Activated CD4-positive, alpha-beta T cell treated with anti-CD3 and anti-CD28 coated beads, Interleukin-2, amount 50 U/mL, for 24 hours (primary cell): ENCODE measurements around the gene SMIM36.
"Not testable (repeated sequence)": the region's sequence is repeated elsewhere in the genome, so short reads cannot be mapped to it uniquely, and the experiment has no call there.

Experiments
- DNase-seq, 2 donors: peaks; one replicate each; pipeline ENCODE4 v3.0.0-alpha.2; 2020; ENCODE audit warnings: low read depth in 1 of 2, low spot score in 1 of 2

The SMIM36 gene

DNA sequence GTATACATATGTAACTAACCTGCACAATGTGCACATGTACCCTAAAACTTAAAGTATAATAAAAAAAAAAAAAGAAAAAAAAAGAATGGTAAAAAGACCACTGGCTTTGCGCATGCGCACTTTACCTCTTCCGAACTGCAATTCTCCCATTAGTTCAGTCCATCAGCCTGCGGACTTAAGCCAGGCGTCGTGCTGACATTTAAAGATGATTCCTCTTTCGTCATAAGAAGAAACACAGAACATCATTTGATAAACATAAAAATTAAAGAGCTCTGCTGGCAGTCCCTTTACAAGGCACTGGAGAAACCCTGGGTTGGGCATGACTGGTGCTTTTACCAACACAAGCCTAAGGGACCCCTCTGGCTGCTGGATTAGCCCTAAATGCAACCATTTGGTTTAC is 3.6 kb downstream of the SMIM36 start:
- DNase-seq: not testable (repeated sequence)

DNA sequence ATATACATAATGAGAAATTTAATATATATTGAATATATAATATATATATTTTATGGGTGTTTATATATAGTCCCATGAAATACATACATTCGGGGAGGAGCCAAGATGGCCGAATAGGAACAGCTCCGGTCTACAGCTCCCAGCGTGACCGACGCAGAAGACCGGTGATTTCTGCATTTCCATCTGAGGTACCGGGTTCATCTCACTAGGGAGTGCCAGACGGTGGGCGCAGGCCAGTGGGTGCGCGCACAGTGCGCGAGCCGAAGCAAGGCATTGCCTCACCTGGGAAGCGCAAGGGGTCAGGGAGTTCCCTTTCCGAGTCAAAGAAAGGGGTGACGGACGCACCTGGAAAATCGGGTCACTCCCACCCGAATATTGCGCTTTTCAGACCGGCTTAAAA is 9.6 kb downstream of the SMIM36 start:
- not testable (repeated sequence) for DNase-seq

DNA sequence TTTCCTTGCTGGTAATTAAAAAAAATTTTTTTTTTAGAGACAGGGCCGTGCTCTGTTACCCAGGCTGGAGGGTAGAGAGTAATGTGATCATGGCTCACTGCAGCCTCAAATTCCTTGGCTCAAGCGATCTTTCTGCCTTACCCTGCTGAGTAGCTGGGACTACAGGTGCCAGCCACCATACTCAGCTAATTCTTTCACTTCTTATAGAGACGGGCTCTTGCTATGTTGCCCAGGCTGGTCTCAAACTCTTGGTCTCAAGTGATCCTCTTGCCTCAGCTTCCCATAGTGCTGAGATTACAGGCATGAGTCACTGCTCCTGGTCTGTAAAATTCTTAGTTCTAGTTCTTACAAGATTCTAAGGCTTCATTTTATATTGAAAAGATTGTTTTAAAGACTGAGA is 11.1 kb downstream of the SMIM36 start:
- no peak for DNase-seq

DNA sequence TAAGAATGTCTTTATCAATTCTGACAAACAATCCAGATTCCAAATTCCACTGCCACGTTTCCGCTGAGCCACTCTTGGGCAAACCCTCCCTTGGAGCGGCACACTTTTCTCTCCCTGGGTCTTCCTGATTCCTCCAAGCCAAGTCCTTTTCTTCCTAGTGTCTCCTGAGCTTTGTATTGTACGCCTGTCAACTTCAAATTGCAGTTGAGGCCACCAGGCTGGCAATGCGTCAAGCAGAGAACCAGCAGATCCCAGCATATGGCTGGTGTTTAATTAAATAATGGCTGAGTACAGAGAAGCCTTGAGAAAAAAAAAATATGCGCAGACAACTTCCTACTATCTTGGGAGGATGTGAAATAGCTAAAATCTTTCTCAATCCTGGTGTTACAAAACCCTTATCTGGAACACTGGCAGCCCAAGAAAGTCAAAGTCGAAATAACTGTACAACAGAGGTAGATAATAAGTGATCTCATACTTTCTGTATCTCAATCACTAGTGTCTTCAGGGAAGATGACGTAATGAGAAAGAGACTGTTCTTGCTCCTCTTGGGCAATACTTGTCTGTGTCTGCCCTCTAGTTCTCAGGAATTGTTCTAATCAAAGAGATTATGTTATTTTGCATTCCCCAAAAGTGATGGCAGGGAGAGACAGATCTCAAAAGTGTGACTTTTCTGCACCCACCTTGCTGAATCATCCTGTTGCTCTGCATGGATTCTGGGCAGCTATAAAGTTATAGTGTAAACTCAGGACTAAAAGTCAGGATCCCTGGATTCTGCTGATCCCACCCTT is 15.0 kb downstream of the SMIM36 start:
- DNase-seq: no peak

DNA sequence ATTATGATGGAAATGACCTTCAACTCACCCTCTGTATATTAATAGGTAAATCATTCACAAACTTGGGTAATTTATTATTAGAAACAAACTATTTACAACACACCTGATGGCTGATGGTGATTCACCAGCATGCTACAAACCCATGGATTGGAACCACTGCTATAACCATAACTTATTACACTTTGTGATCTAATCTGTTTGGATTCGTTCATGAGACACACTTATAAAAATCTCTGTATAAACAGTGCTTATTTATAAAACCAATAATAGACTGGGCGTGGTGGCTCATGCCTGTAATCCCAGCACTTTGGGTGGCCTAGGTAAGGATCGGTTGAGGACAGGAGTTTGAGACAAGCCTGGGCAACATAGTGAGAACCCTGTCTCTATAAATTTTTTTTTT is 16.0 kb downstream of the SMIM36 start:
- DNase-seq: no peak

DNA sequence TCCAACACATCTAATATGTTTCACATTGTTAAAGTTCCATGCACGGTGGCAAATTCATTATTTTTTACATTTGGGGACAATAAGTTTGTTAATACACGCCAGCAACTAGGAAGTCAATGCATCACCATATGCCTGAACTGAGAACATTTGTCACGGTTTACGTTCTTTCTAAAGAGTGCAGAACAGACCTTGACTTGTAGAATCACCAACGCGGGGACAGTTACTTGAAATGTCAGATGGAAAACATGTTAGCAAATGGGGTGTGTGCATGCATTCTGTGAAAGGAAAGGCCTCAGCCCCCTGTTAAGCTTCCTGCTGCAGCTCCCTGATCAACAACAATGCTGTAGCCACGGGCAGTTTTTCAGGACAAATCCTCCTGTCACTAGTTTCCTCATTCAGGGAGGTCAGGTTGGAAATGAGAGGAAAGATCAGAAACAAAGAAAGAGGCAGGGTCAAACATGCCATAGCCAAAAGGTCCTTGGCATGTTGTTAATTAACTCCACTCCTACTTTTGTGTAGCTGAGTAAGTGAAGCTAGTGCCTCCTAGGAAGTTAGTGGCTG is 18.4 kb downstream of the SMIM36 start:
- DNase-seq: no peak

DNA sequence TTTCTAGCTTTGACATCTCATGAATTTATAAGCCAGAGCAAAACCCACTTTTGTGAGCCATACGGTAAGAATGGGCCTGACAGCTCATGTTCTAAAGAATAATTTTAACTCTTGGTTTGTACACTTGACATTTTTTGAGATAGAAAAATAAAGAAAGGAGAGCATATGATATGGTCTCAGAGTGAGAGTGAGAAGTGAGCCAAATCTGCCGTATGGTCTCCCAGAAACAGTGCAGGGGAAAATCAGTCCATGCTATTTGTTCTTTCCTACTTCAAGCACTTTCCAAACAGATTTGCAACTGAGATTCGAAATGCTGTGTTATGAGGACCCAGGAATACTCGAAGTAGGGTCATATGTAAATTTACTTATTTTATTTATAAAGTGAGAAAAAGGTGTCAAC is 20.9 kb downstream of the SMIM36 start:
- DNase-seq: no peak

DNA sequence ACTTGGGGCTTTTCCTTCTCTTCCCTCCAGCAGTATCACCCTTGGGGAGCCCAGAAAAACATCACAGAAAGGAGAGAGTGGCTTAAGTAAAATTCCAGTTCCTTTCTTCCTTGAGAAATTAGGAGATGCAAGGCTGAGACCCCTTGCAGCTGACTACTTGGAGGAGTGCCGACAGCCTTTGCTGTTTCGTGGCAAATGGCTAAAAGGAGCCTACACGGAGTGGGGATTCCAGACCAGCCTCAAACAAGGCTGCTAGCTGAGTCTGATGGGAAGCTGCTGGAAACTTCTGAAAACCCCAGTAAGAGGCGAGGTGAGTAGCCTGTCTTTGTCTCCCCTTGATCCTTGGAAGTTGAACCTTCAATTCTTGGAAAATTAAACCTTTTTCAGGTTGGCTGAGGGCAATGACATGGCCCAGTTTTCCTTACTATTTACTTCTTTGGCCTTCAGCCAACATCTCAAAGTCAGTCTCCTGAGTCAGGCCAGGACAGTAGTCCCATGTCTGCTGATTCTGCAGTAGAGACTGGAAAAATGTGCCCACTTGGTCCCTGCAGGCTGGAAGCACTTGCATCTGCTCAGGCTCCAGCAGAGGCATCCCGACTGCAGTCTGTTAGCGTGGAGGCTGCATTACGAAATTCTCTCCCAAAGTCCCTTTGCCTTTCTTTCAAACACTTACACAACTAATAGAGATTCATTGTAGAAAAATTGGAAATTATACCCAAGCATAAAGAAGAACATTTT is 23.4 kb downstream of the SMIM36 start:
- DNase-seq: no peak

DNA sequence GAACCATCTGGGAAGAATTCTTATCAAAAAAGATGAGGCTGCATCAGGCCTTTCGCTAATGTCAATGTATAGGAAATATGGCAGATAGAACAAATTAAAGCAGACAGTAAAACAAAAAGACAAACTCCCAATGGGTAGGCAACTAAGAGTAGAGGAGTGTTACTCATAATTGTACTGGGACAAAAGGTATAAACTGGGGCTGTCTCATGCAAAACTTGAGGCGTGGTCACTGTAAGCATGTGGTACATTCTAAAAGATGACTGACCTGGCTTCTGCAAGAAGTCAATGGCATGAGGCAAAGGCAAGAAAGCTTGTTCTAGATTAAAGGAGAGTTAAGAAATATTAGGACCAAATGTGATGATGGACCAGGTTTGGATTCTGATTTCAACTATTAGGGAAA is 26.7 kb downstream of the SMIM36 start:
- no peak for DNase-seq

DNA sequence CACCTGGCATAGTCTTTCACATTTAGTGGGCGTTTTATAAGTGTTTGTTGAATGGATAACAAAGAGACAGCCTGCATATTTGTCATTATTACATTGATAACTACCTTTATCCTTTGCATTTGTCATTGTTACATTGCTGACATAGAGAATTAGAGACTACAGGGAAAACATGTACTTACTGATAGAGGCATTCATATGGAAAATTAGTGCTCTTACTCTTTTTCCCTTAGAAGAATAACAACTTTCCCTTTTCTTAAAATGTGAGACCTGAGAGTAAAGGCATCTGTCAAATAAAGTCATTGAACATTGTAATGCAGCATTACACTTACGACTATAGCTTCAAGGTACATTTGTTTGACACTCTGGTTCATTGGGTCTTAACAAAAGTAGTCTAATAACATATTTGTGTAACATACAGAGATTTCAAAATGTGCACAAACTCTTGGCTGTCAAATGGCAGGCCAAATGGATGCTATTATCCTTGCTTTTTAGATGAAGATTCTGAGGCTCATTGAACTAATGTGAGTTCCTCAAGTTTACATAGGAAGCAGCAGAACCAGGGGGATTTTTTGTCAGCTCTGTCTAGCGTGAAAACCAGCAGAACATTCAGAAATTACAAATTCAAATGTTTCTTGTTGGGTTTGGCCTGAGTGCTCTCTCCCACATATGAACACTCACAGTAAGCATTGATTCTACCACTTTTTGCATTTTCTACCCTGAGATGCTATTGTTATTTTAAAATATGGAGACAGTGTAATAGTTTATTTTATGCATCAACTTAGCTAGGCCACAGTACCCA is 28.5 kb downstream of the SMIM36 start:
- no peak for DNase-seq

DNA sequence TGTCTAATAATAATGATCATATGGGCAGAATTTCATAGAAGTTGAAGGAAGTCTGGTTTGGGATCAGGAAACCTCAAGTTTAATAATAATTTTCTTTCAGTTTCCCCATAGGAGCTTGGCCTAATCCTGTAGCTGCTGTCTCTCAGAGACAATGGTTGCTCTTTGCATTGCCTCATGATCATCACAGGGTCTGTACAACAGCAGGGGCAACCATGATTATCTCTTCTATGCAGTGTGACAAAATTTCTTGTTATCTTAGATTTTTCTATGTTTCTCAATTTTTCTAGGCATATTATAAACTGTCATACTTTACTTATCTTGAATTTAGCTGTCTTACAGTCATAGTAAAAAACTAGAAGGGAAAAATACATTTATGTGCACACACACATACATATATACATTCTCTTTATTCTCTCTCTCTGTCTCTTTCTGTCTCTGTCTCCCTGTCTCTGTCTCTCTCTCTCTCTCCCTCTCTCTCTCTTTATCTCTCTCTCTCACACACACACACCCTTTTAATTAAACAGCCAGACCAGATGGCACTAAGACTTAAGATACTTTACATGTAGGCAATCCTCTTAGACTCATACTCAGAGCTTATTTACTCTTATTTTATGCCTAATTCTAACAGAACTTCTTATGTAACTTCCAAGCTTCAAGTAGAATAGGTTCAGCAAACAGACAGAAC is 30.5 kb downstream of the SMIM36 start:
- no peak for DNase-seq

DNA sequence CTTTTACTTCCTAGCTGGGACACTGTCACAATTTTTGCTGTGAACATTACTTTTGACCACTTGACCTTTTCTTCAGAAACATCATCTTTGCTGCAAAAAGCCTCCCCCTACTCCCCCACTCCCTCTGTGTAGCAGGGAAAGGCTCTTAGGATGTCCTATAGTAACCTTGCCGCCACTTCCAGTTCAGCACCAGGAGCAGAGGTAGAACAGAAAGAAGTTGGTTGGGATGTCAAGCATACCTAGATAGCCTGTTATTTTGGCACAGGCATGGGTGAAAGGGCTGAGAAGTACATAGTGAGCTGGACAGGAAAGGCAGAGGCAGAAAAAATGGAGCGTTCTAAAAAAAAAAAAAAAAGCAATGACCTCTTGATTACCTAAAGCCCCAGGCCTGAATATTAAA is 31.3 kb downstream of the SMIM36 start:
- no peak for DNase-seq

DNA sequence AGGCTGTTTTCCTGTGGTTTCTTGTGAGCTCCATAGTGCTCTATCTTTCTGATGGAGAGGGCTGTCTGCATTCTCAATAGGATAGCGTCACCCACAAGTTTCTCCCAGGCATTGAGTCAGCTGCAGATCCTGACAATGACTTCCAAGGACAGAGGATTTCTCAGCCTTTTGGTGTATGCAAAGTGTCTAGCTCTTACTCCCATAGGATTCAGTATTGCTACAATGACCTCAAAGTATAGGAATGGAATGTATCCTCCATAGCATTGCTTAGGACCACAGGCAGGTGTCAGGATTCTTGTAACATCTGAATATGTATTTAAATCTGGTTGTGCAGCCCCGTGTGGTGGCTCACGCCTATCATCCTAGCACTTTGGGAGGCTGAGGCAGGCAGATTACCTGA is 32.3 kb downstream of the SMIM36 start:
- no peak for DNase-seq

DNA sequence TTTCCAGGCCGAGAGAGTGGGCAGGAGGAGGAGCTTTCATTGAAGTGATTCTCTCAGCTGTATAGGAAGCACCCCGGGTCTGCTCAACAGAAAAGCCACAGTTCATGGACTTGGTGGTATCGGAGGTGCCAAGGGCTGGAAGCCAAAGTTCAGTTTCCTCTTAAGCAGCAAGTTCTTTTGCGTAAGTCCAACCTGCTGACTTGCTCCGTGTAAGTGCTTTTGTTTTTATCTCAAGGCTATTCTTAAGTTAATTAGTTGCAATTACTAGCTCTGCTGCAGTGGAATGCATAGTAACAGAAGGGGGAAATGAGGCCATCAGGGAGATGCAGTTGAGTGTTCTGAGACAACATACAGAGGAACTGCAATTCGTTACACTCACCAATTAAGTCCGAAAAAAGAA is 44.6 kb downstream of the SMIM36 start:
- no peak for DNase-seq

DNA sequence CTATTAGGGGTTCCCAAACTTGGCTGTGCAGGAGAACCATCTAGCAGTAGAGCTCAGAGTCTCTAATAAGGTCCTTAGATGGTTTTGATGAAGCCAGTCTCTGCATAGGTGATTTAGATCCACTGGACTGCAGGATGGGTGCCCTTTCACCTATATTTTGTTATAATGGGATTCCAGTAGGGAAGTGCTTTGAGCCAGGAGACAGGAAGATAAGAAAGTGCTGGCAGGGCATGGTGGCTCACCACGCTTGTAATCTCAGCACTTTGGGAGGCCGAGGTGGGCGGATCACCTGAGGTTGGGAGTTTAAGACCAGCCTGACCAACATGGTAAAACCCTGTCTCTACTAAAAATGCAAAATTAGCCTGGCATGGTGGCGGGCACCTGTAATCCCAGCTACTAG is 45.5 kb downstream of the SMIM36 start:
- not testable (repeated sequence) for DNase-seq

DNA sequence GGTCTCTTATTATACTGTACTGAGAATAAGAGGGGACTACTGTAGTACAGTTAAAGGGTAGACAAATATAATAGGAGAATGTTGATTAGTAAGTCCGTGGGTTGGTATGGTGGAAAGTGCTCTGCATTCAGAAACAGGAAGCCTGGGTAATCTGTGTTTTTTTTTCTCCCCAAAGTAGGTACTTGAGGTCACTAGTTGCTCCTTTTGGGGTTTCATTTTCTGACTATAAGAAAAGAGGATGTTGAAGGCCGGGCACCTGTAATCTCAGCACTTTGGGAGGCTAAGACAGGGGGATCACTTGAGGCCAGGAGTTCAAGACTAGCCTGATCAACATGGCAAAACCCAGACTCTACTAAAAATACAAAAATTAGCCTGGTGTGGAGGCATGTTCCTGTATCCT is 47.7 kb downstream of the SMIM36 start:
- DNase-seq: no peak

DNA sequence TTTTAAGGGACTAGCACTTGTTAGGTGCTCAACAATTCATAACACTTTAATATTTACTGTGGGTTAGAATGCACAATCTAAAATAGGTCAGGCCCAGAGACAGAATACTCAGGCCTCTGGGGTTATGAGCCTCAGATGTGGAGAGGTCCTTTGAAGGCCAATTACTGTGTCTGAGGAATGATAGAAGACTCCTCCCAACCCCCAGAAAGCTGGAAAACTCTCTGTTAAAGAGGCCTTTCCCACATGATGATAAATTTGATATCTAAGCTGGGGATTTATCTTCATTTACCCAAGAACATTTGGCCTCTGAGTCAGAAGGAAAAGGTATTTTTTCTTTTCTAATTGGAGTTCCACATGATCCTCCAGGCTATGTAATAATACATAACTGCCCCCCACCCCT is 48.5 kb downstream of the SMIM36 start:
- DNase-seq: no peak

DNA sequence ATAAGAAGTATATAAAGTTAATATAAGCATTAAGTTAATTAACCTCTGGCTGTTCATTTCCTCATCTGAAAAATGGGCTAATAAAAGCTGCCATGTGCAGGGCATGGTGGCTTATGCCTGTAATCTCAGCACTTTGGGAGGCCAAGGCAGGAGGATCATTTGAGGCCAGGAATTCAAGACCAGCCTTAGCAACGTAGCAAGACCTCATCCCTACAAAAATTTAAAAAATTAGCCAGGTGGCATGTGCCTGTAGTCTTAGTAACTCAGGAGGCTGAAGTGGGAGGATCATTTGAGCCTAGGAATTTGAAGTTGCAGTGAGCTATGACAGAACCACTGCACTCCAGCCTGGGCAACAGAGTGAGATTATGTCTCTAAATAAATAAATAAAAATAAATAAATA is 49.0 kb downstream of the SMIM36 start:
- no peak for DNase-seq

DNA sequence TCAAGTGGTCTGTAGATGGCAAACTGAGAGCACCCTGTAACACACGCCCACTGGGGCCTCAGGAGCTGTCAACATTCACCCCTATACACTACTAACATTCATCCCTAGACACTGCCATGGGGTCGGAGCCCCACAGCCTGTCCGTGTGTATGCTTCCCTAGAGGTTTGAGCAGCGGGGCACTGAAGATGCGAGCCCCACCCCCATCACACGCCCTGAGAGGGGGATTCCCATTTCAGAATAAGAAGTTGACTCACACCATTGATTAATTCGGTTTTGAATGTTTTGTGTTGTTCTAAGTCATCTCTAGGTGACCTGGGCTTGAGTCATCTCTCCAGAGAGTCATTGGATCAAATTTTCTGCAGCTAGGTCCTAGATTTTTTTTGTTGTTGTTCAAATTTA is 52.3 kb downstream of the SMIM36 start:
- peak; percentile 28 to 32 for DNase-seq

DNA sequence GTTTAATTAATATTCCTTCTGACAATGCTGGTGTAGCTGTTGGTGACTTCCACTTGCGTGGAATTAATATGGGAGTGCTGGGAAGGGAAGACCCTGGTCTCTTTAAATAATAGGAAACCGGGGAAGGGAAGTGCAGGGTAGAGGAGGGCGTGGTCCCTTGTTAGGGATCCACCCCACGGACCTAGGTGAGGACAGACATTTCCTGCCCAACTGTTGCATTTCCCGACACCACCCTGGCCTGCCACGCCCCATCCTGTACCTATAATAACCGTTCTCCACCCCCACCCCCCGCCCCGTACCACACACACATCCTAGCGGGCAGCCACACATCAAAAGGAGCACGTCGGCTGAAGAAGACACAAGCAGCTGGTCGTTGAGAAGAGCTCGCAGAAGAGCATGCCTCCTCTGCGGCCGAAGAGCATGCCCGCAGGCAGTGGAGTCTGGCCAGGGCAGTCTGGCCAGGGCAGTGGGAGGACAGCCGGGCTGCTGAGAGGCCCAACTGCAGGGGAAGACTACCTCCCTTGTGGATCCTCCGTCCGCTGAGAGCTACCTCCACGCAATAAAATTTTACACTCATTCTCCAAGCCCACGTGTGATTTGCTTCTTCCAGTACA is 52.9 kb downstream of the SMIM36 start:
- DNase-seq: no peak
